Measurements from ENCODE around the gene NMD3.

NMD3 gene

DNA sequence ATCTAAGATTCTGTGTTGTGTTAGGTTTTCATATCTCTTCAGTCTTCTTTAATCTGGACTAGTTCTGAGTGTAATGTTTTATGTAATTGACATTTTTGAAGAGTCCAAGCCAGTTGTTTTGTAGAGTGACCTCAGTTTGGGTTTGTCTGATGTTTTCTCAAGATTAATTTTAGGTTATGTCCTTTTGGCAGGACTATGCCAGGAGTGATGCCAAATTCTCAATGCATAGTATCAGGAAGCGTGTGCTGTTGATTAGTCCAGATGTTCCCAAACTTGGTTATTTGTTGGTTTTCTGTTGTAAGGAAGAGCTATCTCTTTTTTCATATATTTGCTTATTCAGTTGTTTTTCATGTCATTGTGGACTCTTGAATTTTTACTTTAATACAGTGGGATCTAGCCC, 32.6 kb downstream of the NMD3 start:
- Histone ChIP-seq H3K27ac (ENCODE audit: low read length) (no peak overlapping the region), H3K9ac (ENCODE audit: low read depth, low read length) (no peak overlapping the region), H4K20me1 (ENCODE audit: insufficient read depth, low read length) (no peaks in the 10 kb centered on the region), H3K4me1 (ENCODE audit: insufficient read depth, low read length) (no peaks in the 10 kb centered on the region), H3K79me2 (ENCODE audit: insufficient read depth, low read length) (no peaks in the 10 kb centered on the region), H2AFZ (ENCODE audit: low read depth, low read length) (no peak overlapping the region), H3K36me3 (ENCODE audit: insufficient read depth, low read length) (peaks cover 69% of the 10 kb centered on the region), H3K9me3 (ENCODE audit: insufficient read depth, low read length, severe bottlenecking) (no peaks in the 10 kb centered on the region), H3K4me2 (ENCODE audit: insufficient read depth, low read length) (no peak overlapping the region), H3K27me3 (ENCODE audit: insufficient read depth, low read length, poor library complexity) (no peaks in the 10 kb centered on the region), H3K4me3 (ENCODE audit: low read depth in 1 of 2, low read length in 2 of 2) (no peak overlapping the region)
- no peak for ATAC-seq (ENCODE audit: insufficient read depth, low read depth)
- TF ChIP-seq, protein P1, sequence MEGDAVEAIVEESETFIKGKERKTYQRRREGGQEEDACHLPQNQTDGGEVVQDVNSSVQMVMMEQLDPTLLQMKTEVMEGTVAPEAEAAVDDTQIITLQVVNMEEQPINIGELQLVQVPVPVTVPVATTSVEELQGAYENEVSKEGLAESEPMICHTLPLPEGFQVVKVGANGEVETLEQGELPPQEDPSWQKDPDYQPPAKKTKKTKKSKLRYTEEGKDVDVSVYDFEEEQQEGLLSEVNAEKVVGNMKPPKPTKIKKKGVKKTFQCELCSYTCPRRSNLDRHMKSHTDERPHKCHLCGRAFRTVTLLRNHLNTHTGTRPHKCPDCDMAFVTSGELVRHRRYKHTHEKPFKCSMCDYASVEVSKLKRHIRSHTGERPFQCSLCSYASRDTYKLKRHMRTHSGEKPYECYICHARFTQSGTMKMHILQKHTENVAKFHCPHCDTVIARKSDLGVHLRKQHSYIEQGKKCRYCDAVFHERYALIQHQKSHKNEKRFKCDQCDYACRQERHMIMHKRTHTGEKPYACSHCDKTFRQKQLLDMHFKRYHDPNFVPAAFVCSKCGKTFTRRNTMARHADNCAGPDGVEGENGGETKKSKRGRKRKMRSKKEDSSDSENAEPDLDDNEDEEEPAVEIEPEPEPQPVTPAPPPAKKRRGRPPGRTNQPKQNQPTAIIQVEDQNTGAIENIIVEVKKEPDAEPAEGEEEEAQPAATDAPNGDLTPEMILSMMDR (IDR thresholded peaks at IDR 0.05; ENCODE audit: borderline replicate concordance, extremely low read depth, low read length, poor library complexity, severe bottlenecking) = no peak
- no peak for TF ChIP-seq EZH2 (IDR thresholded peaks at IDR 0.05; ENCODE audit: borderline replicate concordance, low read depth, low read length, severe bottlenecking)
- no peak for DNase-seq

DNA sequence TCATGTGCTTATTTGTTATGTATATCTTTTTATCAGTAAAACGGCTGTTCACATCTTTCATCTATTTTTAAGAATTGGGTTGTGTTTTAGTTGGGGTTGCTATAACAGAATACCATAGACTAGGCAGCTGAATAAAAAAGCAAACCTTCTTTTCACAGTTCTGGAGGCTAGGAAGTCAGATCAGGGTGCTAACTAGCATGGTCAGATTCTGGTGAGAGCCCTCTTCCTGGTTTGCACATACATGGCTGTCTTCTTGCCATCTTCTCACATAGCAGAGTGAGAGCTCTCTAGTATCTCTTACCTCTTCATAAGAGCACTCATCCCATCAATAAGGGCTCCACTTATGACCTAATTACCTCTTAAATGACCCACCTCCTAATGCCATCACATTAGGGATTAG, 33.8 kb downstream of the NMD3 start:
- no peaks in the 10 kb centered on the region for H4K20me1 ChIP-seq (ENCODE audit: insufficient read depth, low read length)
- ATAC-seq (ENCODE audit: insufficient read depth, low read depth) (no peak), DNase-seq (no peak)
- no peaks in the 10 kb centered on the region for H3K4me1 ChIP-seq (ENCODE audit: insufficient read depth, low read length)
- no peaks in the 10 kb centered on the region for H3K9me3 ChIP-seq (ENCODE audit: insufficient read depth, low read length, severe bottlenecking)
- no peak overlapping the region for H3K4me3 ChIP-seq (ENCODE audit: low read depth in 1 of 2, low read length in 2 of 2)
- H3K9ac ChIP-seq (ENCODE audit: low read depth, low read length) = no peak overlapping the region
- H3K27me3 ChIP-seq (ENCODE audit: insufficient read depth, low read length, poor library complexity) = no peaks in the 10 kb centered on the region
- H3K36me3 ChIP-seq (ENCODE audit: insufficient read depth, low read length) = peaks cover 58% of the 10 kb centered on the region
- H3K79me2 ChIP-seq (ENCODE audit: insufficient read depth, low read length) = no peaks in the 10 kb centered on the region
- H2AFZ ChIP-seq (ENCODE audit: low read depth, low read length) = no peak overlapping the region
- no peak for TF ChIP-seq EZH2 (IDR thresholded peaks at IDR 0.05; ENCODE audit: borderline replicate concordance, low read depth, low read length, severe bottlenecking)
- TF ChIP-seq, protein P1 (IDR thresholded peaks at IDR 0.05; ENCODE audit: borderline replicate concordance, extremely low read depth, low read length, poor library complexity, severe bottlenecking) = no peak
- no peak overlapping the region for H3K27ac ChIP-seq (ENCODE audit: low read length)
- H3K4me2 ChIP-seq (ENCODE audit: insufficient read depth, low read length) = no peak overlapping the region

DNA sequence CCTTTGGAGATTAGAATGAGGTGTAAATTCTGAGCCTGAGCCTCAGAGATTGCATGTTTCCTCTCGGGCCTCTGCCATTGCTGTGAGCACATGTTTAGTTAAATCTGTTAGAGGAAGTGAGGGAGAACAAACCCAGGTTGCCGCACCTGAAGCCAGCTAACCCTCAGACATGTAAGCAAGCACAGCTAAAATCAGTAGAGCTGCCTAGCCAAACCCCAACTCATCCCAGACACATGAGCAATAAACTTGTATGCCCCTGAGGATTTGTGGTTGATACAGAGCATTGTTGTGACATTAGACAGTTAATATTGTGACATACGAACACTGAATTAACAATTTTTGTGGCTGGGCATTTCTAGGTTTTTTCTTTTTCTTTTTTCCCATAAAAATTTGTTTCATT, 41.9 kb downstream of the NMD3 start:
- H3K27ac ChIP-seq (ENCODE audit: low read length) = no peak overlapping the region
- no peak overlapping the region for H3K9ac ChIP-seq (ENCODE audit: low read depth, low read length)
- H4K20me1 ChIP-seq (ENCODE audit: insufficient read depth, low read length) = no peaks in the 10 kb centered on the region
- no peaks in the 10 kb centered on the region for H3K4me1 ChIP-seq (ENCODE audit: insufficient read depth, low read length)
- TF ChIP-seq EZH2 (IDR thresholded peaks at IDR 0.05; ENCODE audit: borderline replicate concordance, low read depth, low read length, severe bottlenecking) = no peak
- TF ChIP-seq, protein P1 (IDR thresholded peaks at IDR 0.05; ENCODE audit: borderline replicate concordance, extremely low read depth, low read length, poor library complexity, severe bottlenecking) = no peak
- H3K27me3 ChIP-seq (ENCODE audit: insufficient read depth, low read length, poor library complexity) = no peaks in the 10 kb centered on the region
- no peak overlapping the region for H2AFZ ChIP-seq (ENCODE audit: low read depth, low read length)
- ATAC-seq (ENCODE audit: insufficient read depth, low read depth) = peak; percentile 19; the same call in 2 of the 3 replicates
- H3K9me3 ChIP-seq (ENCODE audit: insufficient read depth, low read length, severe bottlenecking) = no peaks in the 10 kb centered on the region
- H3K79me2 ChIP-seq (ENCODE audit: insufficient read depth, low read length) = no peaks in the 10 kb centered on the region
- no peak for DNase-seq
- H3K4me2 ChIP-seq (ENCODE audit: insufficient read depth, low read length) = no peak overlapping the region
- no peaks in the 10 kb centered on the region for H3K36me3 ChIP-seq (ENCODE audit: insufficient read depth, low read length)
- no peak overlapping the region for H3K4me3 ChIP-seq (ENCODE audit: low read depth in 1 of 2, low read length in 2 of 2)

GRCh38 chr3:161264852-161265251, 43.7 kb downstream of the NMD3 start:
- Histone ChIP-seq H3K27me3 (ENCODE audit: insufficient read depth, low read length, poor library complexity) (no peaks in the 10 kb centered on the region), H3K27ac (ENCODE audit: low read length) (no peak overlapping the region), H3K4me1 (ENCODE audit: insufficient read depth, low read length) (no peaks in the 10 kb centered on the region), H3K9me3 (ENCODE audit: insufficient read depth, low read length, severe bottlenecking) (no peaks in the 10 kb centered on the region), H3K4me3 (ENCODE audit: low read depth in 1 of 2, low read length in 2 of 2) (no peak overlapping the region), H3K36me3 (ENCODE audit: insufficient read depth, low read length) (no peaks in the 10 kb centered on the region), H3K4me2 (ENCODE audit: insufficient read depth, low read length) (no peak overlapping the region), H2AFZ (ENCODE audit: low read depth, low read length) (no peak overlapping the region), H3K9ac (ENCODE audit: low read depth, low read length) (no peak overlapping the region), H3K79me2 (ENCODE audit: insufficient read depth, low read length) (no peaks in the 10 kb centered on the region), H4K20me1 (ENCODE audit: insufficient read depth, low read length) (no peaks in the 10 kb centered on the region)
- DNase-seq = no peak
- TF ChIP-seq EZH2 (IDR thresholded peaks at IDR 0.05; ENCODE audit: borderline replicate concordance, low read depth, low read length, severe bottlenecking) = no peak
- TF ChIP-seq, protein P1 (IDR thresholded peaks at IDR 0.05; ENCODE audit: borderline replicate concordance, extremely low read depth, low read length, poor library complexity, severe bottlenecking) = no peak
- ATAC-seq (ENCODE audit: insufficient read depth, low read depth) = no peak

Measured in DND-41 (cell line).